HG02840 (cell line): Measurements from ENCODE around the gene UBA52.

Experiments
- ATAC-seq: cut with Tn5 transposase; IDR thresholded peaks from one replicate; pipeline ENCODE4 v1.9.1; 2021; ENCODE audit warnings: mild to moderate bottlenecking, moderate library complexity, moderate number of reproducible peaks; ENCODE audit not compliant: unreplicated experiment, low FRiP score

UBA52 gene

DNA sequence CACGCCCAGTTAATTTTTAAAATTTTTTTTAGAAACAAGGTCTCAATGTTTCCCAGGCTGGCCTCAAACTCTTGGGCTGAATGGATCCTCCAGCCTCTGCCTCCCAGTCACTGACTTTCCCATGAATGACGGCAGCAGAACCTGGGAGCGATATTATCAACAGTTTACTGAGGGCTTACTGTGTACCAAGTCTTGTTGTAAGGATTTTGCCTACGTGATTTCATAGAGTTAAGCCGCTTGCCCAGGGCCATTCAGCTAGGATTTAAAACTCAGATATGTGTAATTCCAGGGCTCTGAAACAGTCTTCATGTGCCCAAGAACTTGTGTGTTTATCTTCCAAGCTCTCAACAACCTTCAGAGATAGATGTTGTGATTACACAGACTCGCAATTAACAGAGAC lies 20.0 kb upstream of the UBA52 start:
- no peak for ATAC-seq

DNA sequence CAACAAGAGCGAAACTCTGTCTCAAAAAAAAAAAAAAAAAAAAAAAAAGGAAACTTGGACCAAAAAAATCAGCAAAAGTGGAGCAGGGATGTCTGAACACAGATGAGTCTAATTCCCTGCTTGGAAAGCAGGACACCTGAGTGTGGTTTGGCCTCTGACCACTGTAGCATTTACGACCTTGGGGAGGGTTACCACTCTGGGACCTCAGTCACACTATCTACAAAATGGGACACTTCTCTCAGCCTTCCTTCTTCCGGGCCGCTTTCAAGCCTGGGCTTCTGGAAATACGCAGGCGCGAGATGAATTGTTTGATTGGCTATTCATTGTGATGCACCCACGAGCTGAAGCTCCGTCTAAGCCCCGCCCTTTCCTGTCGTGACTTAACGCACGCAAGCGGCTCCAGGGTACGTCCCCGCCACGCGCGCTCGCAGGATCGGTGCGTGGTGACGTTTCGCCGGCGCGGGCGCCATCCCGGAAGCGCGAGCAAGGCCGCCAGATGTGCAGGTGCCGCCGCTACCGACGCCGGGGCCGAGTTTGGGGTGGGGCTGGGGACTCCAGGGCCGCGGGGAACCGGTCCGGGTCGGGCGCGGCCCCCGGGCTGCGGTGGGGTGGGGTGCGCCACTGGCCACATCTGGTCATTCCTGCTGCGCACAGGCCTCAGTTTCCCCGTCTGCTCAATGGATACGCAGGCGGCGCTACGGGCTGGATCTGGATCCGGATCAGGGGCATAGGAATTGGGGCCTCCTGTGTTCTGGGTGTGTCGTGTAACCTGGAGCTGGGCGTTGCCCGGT lies 14.1 kb upstream of the UBA52 start, which contains the start of gene KXD1:
Gene KXD1, plus strand, starts transcription at position 460 of the 791 bp plus-strand sequence. CDS start 4,187 bp downstream, outside the sequence.
- ATAC-seq, result peak; percentile 96

DNA sequence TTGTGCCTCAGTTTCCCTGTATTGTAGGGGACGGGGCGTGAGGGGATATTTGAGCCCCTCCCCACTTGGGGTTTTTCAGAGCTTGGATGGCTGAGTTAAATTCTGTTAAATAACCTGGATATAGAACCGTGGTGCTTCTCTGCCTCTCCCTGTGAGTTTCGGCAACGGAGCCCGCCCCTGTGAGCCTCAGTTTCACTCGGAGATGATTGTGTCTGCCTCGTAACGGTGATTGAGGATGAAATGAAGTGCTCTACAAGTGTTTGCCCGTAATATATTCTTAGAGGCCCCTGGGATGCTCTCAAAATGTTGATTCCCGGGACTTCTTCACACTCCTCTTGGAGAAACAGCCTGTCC lies 13.5 kb upstream of the UBA52 start:
- ATAC-seq, result no peak

DNA sequence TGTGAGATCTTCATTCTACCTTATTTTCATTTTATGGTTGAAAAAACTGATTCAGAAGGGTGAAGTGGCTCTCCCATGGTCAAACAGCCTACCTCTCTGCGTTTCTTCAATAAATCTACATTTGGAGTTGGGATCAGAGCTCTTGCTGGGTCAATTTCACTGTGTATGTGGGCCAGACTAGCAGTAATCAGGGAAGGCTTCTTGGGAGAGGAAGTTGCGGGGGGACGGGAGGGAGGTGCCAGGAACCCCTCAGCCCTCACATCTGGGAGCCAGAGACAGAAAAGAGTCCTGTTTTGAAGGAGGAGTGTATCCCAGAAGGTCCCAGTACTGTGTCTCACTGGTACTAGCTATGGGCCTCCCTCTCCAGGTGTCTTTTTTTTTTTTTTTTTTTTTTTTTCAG lies 13.1 kb upstream of the UBA52 start:
- no peak for ATAC-seq

DNA sequence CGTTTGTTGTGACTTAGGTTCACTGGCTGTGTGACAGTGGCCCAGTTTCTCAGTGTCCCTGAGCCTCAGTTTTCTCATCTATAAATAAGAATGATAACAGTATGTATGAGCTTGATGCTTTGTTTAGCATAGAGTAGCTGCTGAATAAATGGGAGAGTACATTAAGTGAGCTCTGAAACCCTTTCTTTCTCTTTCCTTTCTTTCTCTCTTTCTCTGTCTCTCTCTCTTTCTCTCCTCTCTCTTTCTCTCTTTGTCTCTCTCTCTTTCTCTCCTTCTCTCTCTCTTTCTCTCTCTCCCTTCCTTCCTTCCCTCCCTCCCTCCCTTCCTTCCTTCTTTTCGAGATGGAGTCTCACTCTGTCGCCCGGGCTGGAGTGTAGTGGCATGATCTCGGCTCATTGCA lies 12.0 kb upstream of the UBA52 start:
- ATAC-seq, result no peak

DNA sequence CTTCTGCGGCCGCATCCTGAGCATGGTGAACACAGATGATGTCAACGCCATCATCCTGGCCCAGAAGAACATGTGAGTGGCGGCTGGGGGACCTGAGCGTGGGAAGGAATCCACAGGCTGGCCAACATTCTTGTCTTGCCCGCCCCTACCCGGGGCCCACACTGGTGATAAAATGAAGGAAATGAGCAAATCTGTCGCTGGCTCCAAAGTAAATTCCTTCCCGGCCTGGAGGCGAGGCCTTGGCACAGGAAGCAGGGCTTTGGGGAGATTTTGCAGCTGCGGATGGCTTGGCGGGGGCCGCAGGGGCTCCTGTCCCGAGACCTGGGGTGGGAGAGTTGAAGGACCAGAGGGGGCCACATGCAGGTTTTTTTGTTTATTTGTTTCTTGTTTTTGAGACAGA lies 9.6 kb upstream of the UBA52 start:
- ATAC-seq, result no peak

DNA sequence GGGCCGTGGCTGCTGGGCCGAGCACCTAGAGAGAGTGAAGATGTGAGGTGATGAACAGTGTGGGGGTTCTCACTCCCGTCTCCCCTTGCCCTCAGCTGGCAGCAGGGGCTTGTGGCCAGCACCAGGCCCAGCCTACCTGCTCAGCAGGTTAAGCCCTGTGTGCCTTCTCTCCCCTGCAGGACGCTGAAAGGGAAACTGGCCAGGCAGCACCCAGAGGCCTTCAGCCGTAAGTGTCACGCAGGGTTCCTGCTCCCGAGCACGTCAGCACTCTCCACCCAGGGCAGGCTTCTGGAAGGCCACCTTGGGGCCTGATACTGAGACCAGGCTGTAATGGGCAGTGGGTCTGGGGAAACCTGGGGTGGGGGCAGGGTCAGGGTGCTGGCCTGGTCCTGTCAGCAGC lies 4.7 kb upstream of the UBA52 start:
- no peak for ATAC-seq

DNA sequence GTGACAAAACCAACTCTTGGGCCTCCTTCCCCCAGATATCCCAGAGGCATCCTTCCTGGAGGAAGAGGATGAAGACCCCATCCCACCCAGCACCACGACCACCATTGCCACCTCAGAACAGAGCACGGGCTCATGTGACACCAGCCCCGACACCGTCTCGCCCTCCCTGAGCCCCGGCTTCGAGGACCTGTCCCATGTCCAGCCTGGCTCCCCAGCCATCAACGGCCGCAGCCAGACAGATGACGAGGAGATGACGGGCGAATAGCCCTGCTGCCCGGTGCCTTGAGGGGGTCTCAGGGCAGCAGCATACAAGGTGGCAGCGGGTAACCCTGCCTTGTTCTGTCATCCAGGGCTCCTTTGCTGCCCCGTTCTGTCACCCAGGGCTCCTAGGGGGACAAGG lies 3.3 kb upstream of the UBA52 start:
- no peak for ATAC-seq

DNA sequence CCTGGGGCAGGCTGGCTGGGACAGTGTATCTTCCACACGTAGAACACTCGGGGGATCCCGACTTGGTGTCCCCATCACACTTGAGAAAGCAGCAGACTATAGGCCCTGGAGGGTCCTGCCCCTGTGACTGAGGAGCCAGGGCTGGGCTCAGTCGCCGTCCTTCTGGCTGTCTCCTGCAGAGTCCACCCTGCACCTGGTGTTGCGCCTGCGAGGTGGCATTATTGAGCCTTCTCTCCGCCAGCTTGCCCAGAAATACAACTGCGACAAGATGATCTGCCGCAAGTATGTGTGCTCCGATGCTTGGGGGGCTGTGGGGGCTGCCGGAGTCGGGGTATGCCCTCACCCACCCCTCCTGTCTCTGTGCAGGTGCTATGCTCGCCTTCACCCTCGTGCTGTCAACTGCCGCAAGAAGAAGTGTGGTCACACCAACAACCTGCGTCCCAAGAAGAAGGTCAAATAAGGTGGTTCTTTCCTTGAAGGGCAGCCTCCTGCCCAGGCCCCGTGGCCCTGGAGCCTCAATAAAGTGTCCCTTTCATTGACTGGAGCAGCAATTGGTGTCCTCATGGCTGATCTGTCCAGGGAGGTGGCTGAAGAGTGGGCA lies 3.1 kb downstream of the UBA52 start:
- no peak for ATAC-seq

DNA sequence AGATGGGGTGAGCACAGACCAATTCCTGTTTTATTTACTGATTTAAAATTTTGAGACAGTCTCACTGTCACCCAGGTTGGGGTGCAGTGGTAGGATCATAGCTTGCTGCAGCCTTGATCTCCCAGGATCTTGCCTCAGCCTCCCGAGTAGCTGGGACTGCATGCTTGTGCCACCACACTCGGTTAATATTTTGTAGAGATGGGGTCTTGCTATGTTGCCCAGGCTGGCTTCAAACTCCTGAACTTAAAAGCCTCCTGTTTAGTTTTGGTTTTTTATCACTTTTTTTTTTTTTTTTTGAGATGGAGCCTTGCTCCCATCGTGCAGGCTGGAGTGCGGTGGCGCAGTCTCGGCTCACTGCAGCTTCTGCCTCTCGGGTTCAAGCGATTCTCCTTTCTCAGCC lies 4.7 kb downstream of the UBA52 start:
- ATAC-seq, result no peak

DNA sequence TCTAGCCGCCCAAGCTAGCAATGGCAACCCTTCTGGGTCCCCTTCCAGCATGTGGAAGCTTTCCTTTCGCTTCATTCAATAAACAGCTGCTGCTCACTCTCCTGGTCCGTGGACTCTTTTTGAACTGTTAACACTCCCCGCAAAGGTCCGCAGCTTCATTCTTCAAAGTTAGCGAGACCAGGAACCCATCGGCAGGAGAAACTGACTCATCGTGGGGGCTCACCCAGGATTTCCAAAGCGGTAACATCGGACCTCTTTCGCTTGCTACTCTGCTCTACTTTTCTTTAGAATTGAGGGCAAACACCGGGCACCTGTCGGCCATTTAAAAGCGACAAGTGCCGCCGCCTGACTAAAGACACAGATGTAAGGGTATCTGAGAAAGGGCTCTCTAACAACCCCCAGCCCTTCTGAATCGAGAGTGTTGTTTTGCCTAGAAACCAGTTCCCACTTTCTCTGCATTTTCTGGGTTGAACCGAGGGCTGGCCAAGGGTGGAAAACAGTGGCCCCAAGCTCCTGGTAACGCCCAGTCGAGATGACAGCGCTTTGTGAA lies 5.8 kb downstream of the UBA52 start:
- no peak for ATAC-seq

DNA sequence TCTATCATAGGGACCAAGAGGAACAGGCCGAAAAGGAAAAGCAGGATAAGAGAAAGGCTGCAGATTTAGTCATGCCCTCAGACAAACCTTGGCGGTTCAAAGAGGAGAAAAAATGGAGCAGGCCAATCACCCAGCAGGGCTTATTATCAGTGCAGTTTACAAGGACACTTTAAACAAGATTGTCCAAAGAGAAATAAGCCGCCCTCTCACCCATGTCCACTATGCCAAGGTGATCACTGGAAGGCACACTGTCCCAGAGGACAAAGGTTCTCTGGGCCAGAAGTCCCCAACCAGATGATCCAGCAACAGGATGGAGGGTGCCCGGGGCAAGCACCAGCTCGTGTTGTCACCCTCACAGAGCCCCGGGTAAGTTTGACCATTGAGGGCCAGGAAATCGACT lies 8.7 kb downstream of the UBA52 start:
- no peak for ATAC-seq

DNA sequence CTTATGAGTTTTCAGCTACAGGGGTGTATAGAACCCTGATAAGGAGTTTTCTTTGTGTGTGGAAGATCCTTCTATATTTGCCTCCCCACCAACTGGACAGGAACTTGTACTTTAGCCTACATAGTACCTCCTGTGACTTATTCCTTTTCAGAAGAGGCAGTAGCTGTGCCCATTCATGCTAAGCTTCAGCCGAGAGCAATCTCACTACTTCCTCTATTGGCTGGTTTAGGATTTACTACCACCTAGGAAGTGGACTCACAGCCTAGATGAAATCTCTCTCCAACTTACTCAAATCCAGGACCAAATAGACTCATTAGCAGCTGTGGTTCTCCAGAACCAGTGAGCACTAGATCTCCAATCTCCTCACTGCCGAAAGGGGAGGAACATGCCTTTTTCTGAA lies 14.6 kb downstream of the UBA52 start:
- no peak for ATAC-seq

DNA sequence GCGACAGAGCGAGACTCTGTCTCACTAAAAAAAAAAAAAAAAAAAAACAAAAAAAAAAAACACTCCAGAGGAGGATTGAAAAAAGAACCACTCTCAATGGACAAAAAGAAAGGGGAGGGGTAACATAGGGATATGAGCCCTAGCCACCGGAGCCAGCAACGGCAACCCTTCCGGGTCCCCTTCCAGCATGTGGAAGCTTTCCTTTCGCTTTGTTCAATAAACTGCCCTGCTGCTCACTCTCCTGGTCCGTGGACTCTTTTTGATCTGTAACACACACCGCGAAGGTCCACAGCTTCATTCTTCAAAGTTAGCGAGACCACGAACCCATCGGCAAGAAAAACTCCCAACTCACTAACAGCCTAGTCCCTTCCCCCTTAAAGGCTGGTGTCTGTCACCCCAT lies 15.9 kb downstream of the UBA52 start:
- no peak for ATAC-seq

DNA sequence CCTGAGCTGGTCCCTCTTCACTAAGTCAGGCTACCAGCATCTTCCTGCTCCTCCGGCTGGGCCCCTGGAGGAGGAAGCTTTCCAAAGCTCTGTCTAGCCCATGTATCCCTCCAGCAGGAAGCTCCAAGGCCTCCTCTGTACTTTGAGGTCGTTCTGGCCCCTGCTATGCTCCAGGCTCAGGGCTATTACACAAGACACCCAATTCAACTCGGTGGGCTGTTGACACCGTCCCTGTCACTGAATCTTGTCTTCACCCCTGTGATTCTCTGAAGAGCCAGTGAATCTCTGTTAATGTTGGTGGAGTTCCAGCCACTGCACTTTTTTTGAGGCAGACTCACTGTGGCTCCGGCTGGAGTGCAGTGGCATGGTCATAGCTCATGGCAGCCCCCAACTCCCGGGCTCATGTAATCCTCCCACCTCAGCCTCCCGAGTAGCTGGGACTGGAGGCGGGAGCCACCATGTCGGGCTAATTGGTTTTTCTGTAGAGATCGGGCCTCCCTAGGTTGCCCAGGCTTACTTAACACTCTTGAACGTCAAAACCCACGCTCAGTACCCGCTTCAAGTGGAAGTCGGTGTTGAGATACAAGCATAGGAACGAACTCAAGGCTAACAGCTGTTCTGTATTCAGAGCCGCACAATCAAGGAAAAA lies 16.4 kb downstream of the UBA52 start:
- no peak for ATAC-seq

DNA sequence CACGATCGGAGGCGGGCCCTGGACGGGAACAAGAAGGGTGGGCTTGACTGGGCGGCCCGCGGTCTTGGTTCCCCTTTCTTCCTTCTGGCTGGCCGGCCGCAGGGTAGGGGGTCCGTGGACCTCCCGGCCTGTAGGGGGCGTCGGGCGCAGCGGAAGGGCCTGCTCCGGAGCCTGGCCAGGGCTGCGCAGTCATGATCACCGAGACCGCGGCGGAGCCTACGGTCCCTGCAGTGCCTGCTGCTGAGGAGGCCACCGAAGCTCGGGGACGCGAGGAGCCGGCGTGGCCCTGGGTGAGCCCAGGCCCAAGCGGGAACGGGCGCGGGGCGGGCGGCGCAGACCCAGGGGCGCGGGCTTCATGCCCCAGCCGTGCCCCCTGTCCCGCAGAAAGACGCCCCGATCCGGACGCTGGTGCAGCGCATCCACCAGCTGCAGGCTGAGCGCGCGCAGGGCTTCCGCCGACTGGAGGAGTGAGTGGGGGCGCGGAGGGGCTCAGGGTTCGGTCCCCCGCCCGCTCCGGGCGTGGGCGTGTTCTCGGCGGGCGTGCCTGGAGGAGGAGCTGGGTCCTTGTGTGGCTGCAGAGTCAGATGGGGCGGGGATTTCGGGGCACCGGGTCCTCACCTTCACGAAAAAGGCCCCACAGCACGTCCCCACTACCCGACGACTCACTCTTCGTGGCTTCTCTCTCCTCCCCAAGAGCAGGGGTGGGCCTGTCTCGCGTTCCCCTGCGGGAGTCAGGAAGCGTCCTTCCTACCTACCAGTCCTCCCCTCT lies 17.1 kb downstream of the UBA52 start, which contains the start of gene REX1BD:
Gene REX1BD, plus strand, starts transcription at position 188 of the 769 bp plus-strand sequence. Its CDS starts 4 bp downstream, at position 192.
- peak; percentile 78 for ATAC-seq

DNA sequence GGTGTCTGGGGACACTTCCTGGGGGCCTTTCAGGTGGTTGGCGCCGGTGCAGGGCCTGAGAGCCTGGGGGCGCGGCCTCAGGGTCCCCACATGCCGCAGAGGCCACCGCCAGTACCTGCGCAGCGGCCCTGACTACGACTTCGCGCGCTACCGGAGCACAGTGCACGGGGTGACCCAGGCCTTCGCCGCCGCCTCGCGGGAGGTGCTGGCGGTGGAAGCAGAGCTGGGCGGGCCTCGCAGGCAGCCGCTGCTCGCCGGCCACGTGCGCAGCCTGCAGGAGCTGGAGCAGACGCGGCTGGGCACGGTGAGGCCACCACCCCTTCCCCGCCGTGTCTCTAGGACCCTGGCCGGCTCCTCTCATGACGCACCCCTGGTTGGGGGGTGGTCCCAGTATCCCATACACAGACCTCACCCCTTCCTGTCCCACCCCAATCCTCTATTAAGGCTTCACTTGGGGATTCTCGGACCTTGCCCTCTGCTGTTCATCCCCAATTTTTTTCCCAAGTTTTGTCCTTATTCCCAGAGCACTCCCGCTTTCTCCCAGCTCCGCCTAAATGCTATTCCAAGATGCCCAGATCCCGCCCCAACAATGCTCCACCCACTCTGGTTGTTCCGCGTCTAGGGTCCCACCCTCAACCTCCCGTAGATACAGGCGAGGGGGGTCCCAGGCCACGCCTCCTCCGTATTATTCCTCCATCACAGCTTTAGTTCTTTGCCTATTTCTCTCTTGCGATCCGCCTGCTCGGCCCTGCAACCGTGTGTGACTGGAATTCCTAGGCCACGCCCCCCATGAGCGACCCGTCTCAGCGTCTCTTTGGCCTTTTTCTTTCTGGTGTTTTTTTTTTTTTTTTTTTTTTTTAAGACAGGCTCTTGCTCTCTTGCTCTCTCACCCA lies 18.0 kb downstream of the UBA52 start:
- peak; percentile 28 for ATAC-seq

DNA sequence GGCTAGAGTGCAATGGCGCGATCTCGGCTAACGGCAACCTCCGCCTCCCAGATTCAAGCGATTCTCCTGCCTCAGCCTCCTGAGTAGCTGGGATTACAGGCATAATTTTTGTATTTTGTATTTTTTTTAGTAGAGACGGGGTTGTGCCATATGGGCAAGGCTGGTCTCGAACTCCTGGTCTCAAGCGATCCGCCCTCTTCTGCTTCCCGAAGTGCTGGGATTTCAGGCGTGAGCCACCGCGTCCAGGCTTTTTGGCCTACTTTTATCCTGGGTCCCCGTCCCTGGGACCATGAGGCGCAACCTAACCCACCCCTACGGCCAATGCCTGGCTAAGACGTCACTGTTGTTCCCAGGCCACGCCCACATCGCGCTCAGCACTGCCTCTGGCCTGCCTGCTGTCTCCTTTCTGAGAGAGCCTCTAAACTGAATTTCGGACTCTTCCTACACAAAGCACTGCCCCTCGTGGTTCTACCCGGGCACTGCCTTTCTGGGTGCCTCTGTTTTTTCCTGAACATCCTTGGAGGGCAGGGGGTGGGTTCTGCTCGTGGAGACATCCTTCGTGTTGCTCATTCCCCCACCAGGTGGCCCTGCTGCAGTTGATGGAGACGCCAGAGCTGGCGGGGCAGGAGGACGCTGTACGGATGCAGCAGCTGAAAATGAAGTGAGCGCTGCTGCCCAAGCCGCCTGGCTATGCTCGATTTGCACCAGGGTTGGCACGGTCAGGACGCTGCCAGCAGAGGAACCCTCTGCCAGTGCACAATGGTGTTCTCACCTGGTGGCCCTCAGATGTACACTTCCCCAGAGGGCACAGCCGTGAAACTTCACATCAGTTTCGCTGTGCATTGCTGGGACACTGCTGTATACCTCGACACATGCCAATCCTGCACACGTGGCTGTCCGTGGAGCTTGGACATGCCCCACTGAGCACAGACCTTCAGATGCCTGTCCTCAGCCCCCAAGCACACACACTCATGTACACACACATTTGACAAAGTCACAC lies 18.9 kb downstream of the UBA52 start:
- ATAC-seq, result no peak
